ENCODE results near the gene CRTC1. TPM values are rescaled to one million over a fixed set of nuclear protein-coding genes. Genes with fewer than 3 reads are reported as not detected.

CRTC1 gene
- total RNA-seq, 1 experiment from 2014 or later = 19.0 TPM

DNA sequence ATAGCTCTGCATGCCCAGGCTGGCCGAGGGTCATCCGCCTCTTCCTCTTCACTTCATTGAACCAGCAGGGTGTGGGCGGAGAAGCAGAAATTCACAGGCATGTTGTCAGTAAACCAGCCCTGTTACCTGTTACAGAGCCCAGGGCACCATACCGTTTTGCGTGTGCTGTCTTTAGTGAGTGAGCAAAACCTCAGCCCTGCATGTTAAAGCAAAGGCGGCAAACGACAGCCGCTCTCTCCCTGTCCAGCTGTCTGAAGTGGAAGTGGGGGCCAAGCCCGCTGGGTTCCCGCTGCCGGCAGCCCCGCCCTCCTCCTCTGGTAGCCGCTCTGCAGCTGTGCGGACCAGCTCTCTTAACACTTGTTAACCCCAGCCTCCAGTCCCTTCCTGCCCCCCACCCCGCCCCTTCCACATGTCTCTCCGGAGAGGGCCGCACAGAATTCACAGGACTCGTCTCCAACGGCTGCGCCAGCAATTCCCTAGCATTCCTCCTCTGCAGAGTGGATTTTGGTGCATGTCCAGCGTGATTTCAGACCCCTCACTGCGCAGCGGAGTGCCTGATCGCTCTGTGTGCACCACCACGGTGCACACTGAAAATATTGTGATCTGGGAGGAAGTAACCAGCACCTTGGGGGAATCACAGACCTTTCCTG is 34.0 kb upstream of the CRTC1 start:
- no peak overlapping the region for H2BK12ac ChIP-seq (ENCODE audit: insufficient read length, low read depth, low read length)
- no CpG with 5 or more reads among the region's 25 CpGs for WGBS (ENCODE audit: extremely low coverage, insufficient read length, low lambda C conversion rate)
- no peaks in the 10 kb centered on the region for H3K27me3 ChIP-seq (ENCODE audit: insufficient read depth, low read length)
- H3K23me2 ChIP-seq (ENCODE audit: insufficient read length, low read depth, low read length, poor library complexity, severe bottlenecking) = no peaks in the 10 kb centered on the region
- H3K4me2 ChIP-seq (ENCODE audit: insufficient read depth, insufficient read length, low read length) = no peak overlapping the region
- no peak overlapping the region for H3K18ac ChIP-seq (ENCODE audit: insufficient read length, low read depth, low read length)
- no peak overlapping the region for H3K14ac ChIP-seq (ENCODE audit: insufficient read depth, low read length)
- H3K36me3 Mint-ChIP-seq (ENCODE audit: insufficient read depth in 1 of 3, low read depth in 3 of 3) = peaks cover 0 to 2% (median 2%) of the 10 kb centered on the region in 3 experiments; a peak in 1 of 7 replicates
- peak; percentile 62 for DNase-seq
- H2BK20ac ChIP-seq (ENCODE audit: low read depth, low read length, poor library complexity, severe bottlenecking) = no peak overlapping the region
- no peaks in the 10 kb centered on the region for H3K9me3 Mint-ChIP-seq
- H3K27ac ChIP-seq (ENCODE audit: insufficient read length, low read depth, low read length) = no peak overlapping the region
- H3K27me3 Mint-ChIP-seq (ENCODE audit: low read depth) = peaks cover 2% of the 10 kb centered on the region
- H3K27ac Mint-ChIP-seq = peak overlapping the region in 2 of 3 experiments; percentile 44 to 76; a peak in 3 of 7 replicates
- no peak overlapping the region for H2BK120ac ChIP-seq (ENCODE audit: low read depth, low read length, poor library complexity, severe bottlenecking)
- H3K9me3 ChIP-seq (ENCODE audit: control insufficient read depth, low read depth, low read length) = no peaks in the 10 kb centered on the region
- TF ChIP-seq, protein P1, sequence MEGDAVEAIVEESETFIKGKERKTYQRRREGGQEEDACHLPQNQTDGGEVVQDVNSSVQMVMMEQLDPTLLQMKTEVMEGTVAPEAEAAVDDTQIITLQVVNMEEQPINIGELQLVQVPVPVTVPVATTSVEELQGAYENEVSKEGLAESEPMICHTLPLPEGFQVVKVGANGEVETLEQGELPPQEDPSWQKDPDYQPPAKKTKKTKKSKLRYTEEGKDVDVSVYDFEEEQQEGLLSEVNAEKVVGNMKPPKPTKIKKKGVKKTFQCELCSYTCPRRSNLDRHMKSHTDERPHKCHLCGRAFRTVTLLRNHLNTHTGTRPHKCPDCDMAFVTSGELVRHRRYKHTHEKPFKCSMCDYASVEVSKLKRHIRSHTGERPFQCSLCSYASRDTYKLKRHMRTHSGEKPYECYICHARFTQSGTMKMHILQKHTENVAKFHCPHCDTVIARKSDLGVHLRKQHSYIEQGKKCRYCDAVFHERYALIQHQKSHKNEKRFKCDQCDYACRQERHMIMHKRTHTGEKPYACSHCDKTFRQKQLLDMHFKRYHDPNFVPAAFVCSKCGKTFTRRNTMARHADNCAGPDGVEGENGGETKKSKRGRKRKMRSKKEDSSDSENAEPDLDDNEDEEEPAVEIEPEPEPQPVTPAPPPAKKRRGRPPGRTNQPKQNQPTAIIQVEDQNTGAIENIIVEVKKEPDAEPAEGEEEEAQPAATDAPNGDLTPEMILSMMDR (conservative IDR thresholded peaks at IDR 0.05) = no peak
- H3K23ac ChIP-seq (ENCODE audit: insufficient read length, low read depth, low read length) = no peak overlapping the region
- H2AFZ ChIP-seq (ENCODE audit: low read length) = no peak overlapping the region
- H3K79me2 ChIP-seq (ENCODE audit: insufficient read depth, low read length) = no peaks in the 10 kb centered on the region
- no peaks in the 10 kb centered on the region for H4K20me1 ChIP-seq (ENCODE audit: control insufficient read depth, insufficient read depth, insufficient read length)
- no peak overlapping the region for H2BK5ac ChIP-seq (ENCODE audit: insufficient read length, low read length)
- no peak overlapping the region for H2AK5ac ChIP-seq (ENCODE audit: insufficient read length, low read length)
- H4K91ac ChIP-seq (ENCODE audit: insufficient read length, low read depth, low read length) = no peak overlapping the region
- peaks cover 35 to 51% of the 10 kb centered on the region in 2 experiments for H3K4me1 Mint-ChIP-seq
- H3K56ac ChIP-seq (ENCODE audit: insufficient read length, low read depth, low read length) = no peak overlapping the region
- H3K4me1 ChIP-seq (ENCODE audit: insufficient read depth, low read length) = no peaks in the 10 kb centered on the region; the same call in 1 of the 2 replicates
- H4K5ac ChIP-seq (ENCODE audit: insufficient read length, low read depth, low read length) = no peak overlapping the region
- H4K8ac ChIP-seq (replicated peaks; ENCODE audit: insufficient read length, low read depth, low read length) = no peak overlapping the region
- H3K4me3 Mint-ChIP-seq = no peak overlapping the region
- no peak overlapping the region for H2BK15ac ChIP-seq (ENCODE audit: low read depth, low read length)
- no peak overlapping the region for H3T11ph ChIP-seq (ENCODE audit: low read length)
- H3K79me1 ChIP-seq (ENCODE audit: insufficient read depth, low read depth, low read length, poor library complexity, severe bottlenecking) = no peaks in the 10 kb centered on the region
- H3K4ac ChIP-seq (ENCODE audit: low read depth, low read length) = no peak overlapping the region
- H3K9ac ChIP-seq (ENCODE audit: extremely low read depth, insufficient read length, low read length) = no peak overlapping the region

Measured in H9 (cell line).